ENCODE results near the gene TDRD9.

The TDRD9 gene

DNA sequence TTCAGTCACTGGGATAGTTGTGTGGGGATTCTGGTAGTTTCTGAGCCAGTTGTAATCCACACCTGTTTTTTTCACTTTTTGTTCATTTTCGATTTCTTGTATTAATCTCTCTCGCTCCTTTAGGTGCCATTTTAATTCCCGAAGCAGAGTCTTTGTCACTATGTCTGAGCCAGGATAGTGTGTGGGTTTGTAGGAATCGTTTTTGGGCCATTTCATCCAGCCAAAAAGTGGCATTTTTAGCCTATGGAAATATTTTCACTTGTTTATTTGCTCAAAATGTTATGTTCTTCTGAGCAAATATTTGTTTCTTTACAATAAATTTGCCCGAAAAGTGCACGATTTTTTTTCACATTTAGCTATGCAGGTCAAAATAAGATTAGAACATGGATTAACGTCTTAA, 13.2 kb downstream of the TDRD9 start:
- Histone ChIP-seq H3K9me3 (ENCODE audit: severe bottlenecking) (peaks cover 2% of the 10 kb centered on the region), H3K4me3 (ENCODE audit: low read depth, low read length) (no peak overlapping the region), H3K36me3 (no peaks in the 10 kb centered on the region), H3K27ac (no peak overlapping the region), H3K27me3 (ENCODE audit: insufficient read depth, low read depth, severe bottlenecking) (no peaks in the 10 kb centered on the region)
- TF ChIP-seq CTCF (IDR thresholded peaks at IDR 0.05; ENCODE audit: low read depth, low read length) = no peak
- no peak for DNase-seq

GRCh38 chr14:103941973-103942736, 13.9 kb downstream of the TDRD9 start, which contains the start of gene RD3L:
Gene RD3L, minus strand, starts transcription at chr14:103942529. Its CDS starts 834 bp downstream, at chr14:103941695.
- TF ChIP-seq CTCF (IDR thresholded peaks at IDR 0.05; ENCODE audit: low read depth, low read length) = no peak
- peaks cover 2% of the 10 kb centered on the region for H3K9me3 ChIP-seq (ENCODE audit: severe bottlenecking)
- H3K36me3 ChIP-seq = no peaks in the 10 kb centered on the region
- no peak within 1 kb of the TSS for H3K4me3 ChIP-seq (ENCODE audit: low read depth, low read length)
- H3K27ac ChIP-seq = no peak within 1 kb of the TSS
- H3K27me3 ChIP-seq (ENCODE audit: insufficient read depth, low read depth, severe bottlenecking) = no peaks in the 10 kb centered on the region
- no peak for DNase-seq

DNA sequence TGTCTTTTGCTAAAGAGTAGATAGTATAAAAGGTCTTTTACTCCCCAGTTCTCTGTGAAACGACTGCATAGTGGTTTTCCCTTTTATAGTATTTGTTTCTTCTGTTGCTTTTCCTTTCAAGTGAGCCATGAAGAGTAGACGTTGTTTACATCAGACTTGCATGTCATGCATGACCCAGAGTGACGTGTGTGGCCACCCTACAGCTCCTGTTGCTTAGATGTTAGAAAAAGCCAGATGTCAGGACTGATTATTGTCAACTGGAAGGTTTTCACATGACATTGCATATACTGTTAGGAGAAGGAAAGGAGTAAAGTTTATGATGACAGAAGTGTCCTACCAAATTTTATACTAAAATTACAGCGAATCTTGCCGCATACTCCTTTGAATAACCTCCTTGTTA, 15.4 kb downstream of the TDRD9 start:
- Histone ChIP-seq H3K4me3 (ENCODE audit: low read depth, low read length) (no peak overlapping the region), H3K27ac (no peak overlapping the region), H3K27me3 (ENCODE audit: insufficient read depth, low read depth, severe bottlenecking) (no peaks in the 10 kb centered on the region), H3K36me3 (no peaks in the 10 kb centered on the region), H3K9me3 (ENCODE audit: severe bottlenecking) (peaks cover 2% of the 10 kb centered on the region)
- no peak for DNase-seq
- no peak for TF ChIP-seq CTCF (IDR thresholded peaks at IDR 0.05; ENCODE audit: low read depth, low read length)

GRCh38 chr14:103946975-103947374, 18.7 kb downstream of the TDRD9 start:
- Histone ChIP-seq H3K36me3 (no peaks in the 10 kb centered on the region), H3K27me3 (ENCODE audit: insufficient read depth, low read depth, severe bottlenecking) (no peaks in the 10 kb centered on the region), H3K4me3 (ENCODE audit: low read depth, low read length) (no peak overlapping the region), H3K27ac (no peak overlapping the region), H3K9me3 (ENCODE audit: severe bottlenecking) (peaks cover 2% of the 10 kb centered on the region)
- TF ChIP-seq CTCF (IDR thresholded peaks at IDR 0.05; ENCODE audit: low read depth, low read length) = no peak
- no peak for DNase-seq

DNA sequence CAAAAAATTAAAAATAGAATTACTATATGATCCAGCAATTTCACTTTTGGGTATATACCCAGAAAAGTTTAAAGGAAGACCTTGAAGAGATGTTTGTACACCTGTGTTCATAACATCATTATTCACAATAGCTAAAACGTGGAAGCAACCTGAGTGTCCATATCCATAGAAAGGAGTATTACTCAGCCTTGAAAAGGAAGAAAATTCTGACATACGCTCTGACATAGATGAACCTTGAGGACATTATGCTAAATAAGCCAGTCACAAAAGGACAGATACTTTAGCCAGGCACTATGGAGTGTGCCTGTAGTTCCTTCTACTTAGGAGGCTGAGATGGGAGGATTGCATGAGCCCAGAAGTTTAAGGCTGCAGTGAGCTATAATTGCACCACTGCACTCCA, 20.2 kb downstream of the TDRD9 start:
- H3K4me3 ChIP-seq (ENCODE audit: low read depth, low read length) = no peak overlapping the region
- no peak for TF ChIP-seq CTCF (IDR thresholded peaks at IDR 0.05; ENCODE audit: low read depth, low read length)
- peaks cover 2% of the 10 kb centered on the region for H3K9me3 ChIP-seq (ENCODE audit: severe bottlenecking)
- DNase-seq = no peak
- H3K27me3 ChIP-seq (ENCODE audit: insufficient read depth, low read depth, severe bottlenecking) = no peaks in the 10 kb centered on the region
- H3K36me3 ChIP-seq = no peaks in the 10 kb centered on the region
- no peak overlapping the region for H3K27ac ChIP-seq

Data from WERI-Rb-1 (cell line).